WTC11 (cell line): ENCODE measurements around the gene MAP3K2. TPM values are rescaled to one million over a fixed set of nuclear protein-coding genes. Genes with fewer than 3 reads are reported as not detected.

Experiments
- ATAC-seq: fragments of 200-7000 bp; cut with Tn5 transposase; 2 replicates; pipeline ENCODE4 v1.10.0; 2021; ENCODE audit warnings: mild to moderate bottlenecking, moderate library complexity
- CTCF ChIA-PET: fragments of 300-600 bp; sonication (Branson Sonifier 250); formaldehyde crosslinking; loops from one replicate; lab custom pipeline; 2021; ENCODE audit warnings: antibody characterized with exemption; lab: Charles Lee
- POLR2A ChIA-PET: fragments of 350-600 bp; sonication (Branson Sonifier 250); formaldehyde crosslinking; loops from one replicate; lab custom pipeline; 2021; ENCODE audit warnings: antibody characterized with exemption; lab: Charles Lee
- DNase-seq: peaks from one replicate; pipeline ENCODE4 v3.0.0; 2021; ENCODE audit warnings: low spot score
- H3K27ac Mint-ChIP-seq: 2 replicates; pipeline ENCODE4 v1.8.0; 2021; ENCODE audit warnings: mixed read lengths
- H3K27me3 Mint-ChIP-seq: 2 replicates; pipeline ENCODE4 v1.8.0; 2021; ENCODE audit warnings: low read depth, mild to moderate bottlenecking, moderate library complexity, mixed read lengths
- H3K36me3 Mint-ChIP-seq: 2 replicates; pipeline ENCODE4 v1.8.0; 2021; ENCODE audit warnings: mixed read lengths
- H3K4me1 Mint-ChIP-seq: 2 replicates; pipeline ENCODE4 v1.8.0; 2022; ENCODE audit warnings: mixed read lengths
- H3K4me3 Mint-ChIP-seq: 2 replicates; pipeline ENCODE4 v1.8.0; 2021; ENCODE audit warnings: mild to moderate bottlenecking, moderate library complexity, mixed read lengths
- H3K9me3 Mint-ChIP-seq: 2 replicates; pipeline ENCODE4 v1.8.0; 2021; ENCODE audit warnings: mixed read lengths
- ATF1 ChIP-seq: sonication (generic); formaldehyde crosslinking; IDR thresholded peaks from 2 replicates; pipeline ENCODE4 v1.8.1; 2023; ENCODE audit warnings: mild to moderate bottlenecking, moderate library complexity, missing genetic modification reagents
- GRHL2 ChIP-seq: fragments of 250-450 bp; sonication (Bioruptor Pico); IDR thresholded peaks from 2 replicates; pipeline ENCODE4 v1.8.0; 2022; ENCODE audit warnings: mild to moderate bottlenecking, moderate library complexity; ENCODE audit not compliant: insufficient replicate concordance, severe bottlenecking
- HMGA2 ChIP-seq: fragments of 250-450 bp; sonication (Bioruptor Pico); IDR thresholded peaks from 2 replicates; pipeline ENCODE4 v1.4.0; 2021; ENCODE audit warnings: mild to moderate bottlenecking, moderate library complexity
- PRRX2 ChIP-seq: fragments of 250-450 bp; sonication (Bioruptor Pico); IDR thresholded peaks from 2 replicates; pipeline ENCODE4 v1.8.0; 2021; ENCODE audit warnings: mild to moderate bottlenecking
- SMAD3 ChIP-seq: sonication (generic); formaldehyde crosslinking; IDR thresholded peaks from 2 replicates; pipeline ENCODE4 v1.8.0; 2022; ENCODE audit warnings: missing genetic modification reagents, mild to moderate bottlenecking, borderline replicate concordance
- SMAD4 ChIP-seq: sonication (generic); formaldehyde crosslinking; IDR thresholded peaks from 2 replicates; pipeline ENCODE4 v1.8.0; 2022; ENCODE audit warnings: mild to moderate bottlenecking, missing genetic modification reagents
- ZNF416 ChIP-seq: fragments of 250-450 bp; sonication (Bioruptor Pico); IDR thresholded peaks from 2 replicates; pipeline ENCODE4 v1.9.0; 2021; ENCODE audit warnings: mild to moderate bottlenecking, inconsistent platforms
- total RNA-seq: library from RNA; stranded (reverse); gene quantifications from 3 replicates; pipeline ENCODE4 v1.2.3, GENCODE V29; 2021
- TF ChIP-seq, protein P1 (sequence below): sonication (generic); formaldehyde crosslinking; IDR thresholded peaks from 2 replicates; pipeline ENCODE4 v1.8.1; 2023; ENCODE audit warnings: mild to moderate bottlenecking, moderate library complexity, missing genetic modification reagents
- TF ChIP-seq, protein P2 (sequence below): sonication (generic); formaldehyde crosslinking; IDR thresholded peaks from 2 replicates; pipeline ENCODE4 v1.8.1; 2022; ENCODE audit warnings: low read depth, mild to moderate bottlenecking, moderate library complexity, missing genetic modification reagents, borderline replicate concordance
- TF ChIP-seq, protein P3 (sequence below): sonication (generic); formaldehyde crosslinking; IDR thresholded peaks from 2 replicates; pipeline ENCODE4 v1.8.0; 2022; ENCODE audit warnings: mild to moderate bottlenecking, missing genetic modification reagents
- TF ChIP-seq, protein P4 (sequence below): sonication (generic); formaldehyde crosslinking; IDR thresholded peaks from 2 replicates; pipeline ENCODE4 v1.8.1; 2022; ENCODE audit warnings: missing genetic modification reagents, borderline replicate concordance
- TF ChIP-seq, protein P5 (sequence below): fragments of 250-450 bp; sonication (Bioruptor Pico); IDR thresholded peaks from 2 replicates; pipeline ENCODE4 v1.9.0; 2021; ENCODE audit warnings: mild to moderate bottlenecking
- TF ChIP-seq, protein P6 (sequence below): fragments of 250-450 bp; sonication (Bioruptor Pico); IDR thresholded peaks from 2 replicates; pipeline ENCODE4 v1.9.0; 2021; ENCODE audit warnings: moderate library complexity, mild to moderate bottlenecking, inconsistent platforms, borderline replicate concordance
- TF ChIP-seq, protein P7 (sequence below): sonication (generic); formaldehyde crosslinking; IDR thresholded peaks from 2 replicates; pipeline ENCODE4 v1.8.0; 2022; ENCODE audit warnings: mild to moderate bottlenecking, missing genetic modification reagents

Gene MAP3K2
- total RNA-seq, 1 experiment from 2014 or later, result 26.9 TPM

DNA sequence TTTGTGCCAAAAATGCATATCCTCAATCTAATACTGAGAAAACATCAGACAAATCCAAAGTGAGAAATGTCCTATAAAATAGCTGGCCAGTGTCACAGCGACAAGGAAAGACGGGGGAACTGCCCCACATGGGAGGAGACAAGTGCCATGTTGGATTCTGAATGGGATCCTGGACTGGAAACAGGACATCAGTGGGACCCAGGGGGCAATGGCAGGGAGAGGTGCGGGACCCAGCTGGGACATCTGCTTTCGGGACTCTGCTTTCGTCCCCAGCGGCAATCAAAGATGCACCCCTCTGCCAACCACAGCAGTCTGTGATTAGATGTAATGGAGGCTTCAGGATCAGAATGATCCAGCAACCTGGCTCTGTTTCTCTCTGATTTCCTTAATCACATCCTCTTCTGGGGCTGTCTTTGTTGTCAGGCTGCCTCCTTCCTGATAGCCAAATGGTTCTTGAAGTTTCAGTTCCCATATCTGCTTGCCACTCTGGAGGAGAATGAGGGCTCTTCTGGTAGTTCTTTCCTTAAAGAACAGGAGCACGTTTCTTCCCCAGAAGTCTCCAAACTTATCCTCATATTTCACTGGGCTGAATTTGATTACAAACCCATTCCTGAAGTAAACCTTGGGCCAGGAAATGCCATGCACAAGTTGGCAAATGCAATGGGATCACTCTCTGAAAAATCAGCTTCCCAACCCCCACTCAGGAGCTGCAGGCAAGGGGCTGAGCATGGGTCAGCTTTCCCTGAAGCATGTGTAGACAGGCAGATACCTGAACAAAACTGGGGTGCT is 16.9 kb upstream of the MAP3K2 start:
- POLR2A ChIA-PET, result no interaction called here

More for the DNA sequence above, 16.9 kb upstream of the MAP3K2 start:
- no peak overlapping the region for H3K27ac Mint-ChIP-seq
- no peak for DNase-seq
- H3K36me3 Mint-ChIP-seq, result no peaks in the 10 kb centered on the region
- no peak for TF ChIP-seq HMGA2 (CRISPR knock-in tag)
- TF ChIP-seq, protein P1, sequence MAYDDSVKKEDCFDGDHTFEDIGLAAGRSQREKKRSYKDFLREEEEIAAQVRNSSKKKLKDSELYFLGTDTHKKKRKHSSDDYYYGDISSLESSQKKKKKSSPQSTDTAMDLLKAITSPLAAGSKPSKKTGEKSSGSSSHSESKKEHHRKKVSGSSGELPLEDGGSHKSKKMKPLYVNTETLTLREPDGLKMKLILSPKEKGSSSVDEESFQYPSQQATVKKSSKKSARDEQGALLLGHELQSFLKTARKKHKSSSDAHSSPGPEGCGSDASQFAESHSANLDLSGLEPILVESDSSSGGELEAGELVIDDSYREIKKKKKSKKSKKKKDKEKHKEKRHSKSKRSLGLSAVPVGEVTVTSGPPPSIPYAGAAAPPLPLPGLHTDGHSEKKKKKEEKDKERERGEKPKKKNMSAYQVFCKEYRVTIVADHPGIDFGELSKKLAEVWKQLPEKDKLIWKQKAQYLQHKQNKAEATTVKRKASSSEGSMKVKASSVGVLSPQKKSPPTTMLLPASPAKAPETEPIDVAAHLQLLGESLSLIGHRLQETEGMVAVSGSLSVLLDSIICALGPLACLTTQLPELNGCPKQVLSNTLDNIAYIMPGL (CRISPR knock-in tag), result no peak
- no peak for TF ChIP-seq SMAD4 (CRISPR knock-in tag)
- TF ChIP-seq ATF1 (CRISPR knock-in tag), result no peak
- TF ChIP-seq, protein P2, sequence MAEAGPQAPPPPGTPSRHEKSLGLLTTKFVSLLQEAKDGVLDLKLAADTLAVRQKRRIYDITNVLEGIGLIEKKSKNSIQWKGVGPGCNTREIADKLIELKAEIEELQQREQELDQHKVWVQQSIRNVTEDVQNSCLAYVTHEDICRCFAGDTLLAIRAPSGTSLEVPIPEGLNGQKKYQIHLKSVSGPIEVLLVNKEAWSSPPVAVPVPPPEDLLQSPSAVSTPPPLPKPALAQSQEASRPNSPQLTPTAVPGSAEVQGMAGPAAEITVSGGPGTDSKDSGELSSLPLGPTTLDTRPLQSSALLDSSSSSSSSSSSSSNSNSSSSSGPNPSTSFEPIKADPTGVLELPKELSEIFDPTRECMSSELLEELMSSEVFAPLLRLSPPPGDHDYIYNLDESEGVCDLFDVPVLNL (CRISPR knock-in tag), result no peak
- TF ChIP-seq SMAD3, result no peak
- TF ChIP-seq, protein P3, sequence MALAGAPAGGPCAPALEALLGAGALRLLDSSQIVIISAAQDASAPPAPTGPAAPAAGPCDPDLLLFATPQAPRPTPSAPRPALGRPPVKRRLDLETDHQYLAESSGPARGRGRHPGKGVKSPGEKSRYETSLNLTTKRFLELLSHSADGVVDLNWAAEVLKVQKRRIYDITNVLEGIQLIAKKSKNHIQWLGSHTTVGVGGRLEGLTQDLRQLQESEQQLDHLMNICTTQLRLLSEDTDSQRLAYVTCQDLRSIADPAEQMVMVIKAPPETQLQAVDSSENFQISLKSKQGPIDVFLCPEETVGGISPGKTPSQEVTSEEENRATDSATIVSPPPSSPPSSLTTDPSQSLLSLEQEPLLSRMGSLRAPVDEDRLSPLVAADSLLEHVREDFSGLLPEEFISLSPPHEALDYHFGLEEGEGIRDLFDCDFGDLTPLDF, result no peak
- TF ChIP-seq GRHL2 (CRISPR knock-in tag), result no peak
- TF ChIP-seq, protein P4, sequence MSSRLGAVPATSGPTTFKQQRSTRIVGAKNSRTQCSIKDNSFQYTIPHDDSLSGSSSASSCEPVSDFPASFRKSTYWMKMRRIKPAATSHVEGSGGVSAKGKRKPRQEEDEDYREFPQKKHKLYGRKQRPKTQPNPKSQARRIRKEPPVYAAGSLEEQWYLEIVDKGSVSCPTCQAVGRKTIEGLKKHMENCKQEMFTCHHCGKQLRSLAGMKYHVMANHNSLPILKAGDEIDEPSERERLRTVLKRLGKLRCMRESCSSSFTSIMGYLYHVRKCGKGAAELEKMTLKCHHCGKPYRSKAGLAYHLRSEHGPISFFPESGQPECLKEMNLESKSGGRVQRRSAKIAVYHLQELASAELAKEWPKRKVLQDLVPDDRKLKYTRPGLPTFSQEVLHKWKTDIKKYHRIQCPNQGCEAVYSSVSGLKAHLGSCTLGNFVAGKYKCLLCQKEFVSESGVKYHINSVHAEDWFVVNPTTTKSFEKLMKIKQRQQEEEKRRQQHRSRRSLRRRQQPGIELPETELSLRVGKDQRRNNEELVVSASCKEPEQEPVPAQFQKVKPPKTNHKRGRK (CRISPR knock-in tag), result no peak
- TF ChIP-seq, protein P5, sequence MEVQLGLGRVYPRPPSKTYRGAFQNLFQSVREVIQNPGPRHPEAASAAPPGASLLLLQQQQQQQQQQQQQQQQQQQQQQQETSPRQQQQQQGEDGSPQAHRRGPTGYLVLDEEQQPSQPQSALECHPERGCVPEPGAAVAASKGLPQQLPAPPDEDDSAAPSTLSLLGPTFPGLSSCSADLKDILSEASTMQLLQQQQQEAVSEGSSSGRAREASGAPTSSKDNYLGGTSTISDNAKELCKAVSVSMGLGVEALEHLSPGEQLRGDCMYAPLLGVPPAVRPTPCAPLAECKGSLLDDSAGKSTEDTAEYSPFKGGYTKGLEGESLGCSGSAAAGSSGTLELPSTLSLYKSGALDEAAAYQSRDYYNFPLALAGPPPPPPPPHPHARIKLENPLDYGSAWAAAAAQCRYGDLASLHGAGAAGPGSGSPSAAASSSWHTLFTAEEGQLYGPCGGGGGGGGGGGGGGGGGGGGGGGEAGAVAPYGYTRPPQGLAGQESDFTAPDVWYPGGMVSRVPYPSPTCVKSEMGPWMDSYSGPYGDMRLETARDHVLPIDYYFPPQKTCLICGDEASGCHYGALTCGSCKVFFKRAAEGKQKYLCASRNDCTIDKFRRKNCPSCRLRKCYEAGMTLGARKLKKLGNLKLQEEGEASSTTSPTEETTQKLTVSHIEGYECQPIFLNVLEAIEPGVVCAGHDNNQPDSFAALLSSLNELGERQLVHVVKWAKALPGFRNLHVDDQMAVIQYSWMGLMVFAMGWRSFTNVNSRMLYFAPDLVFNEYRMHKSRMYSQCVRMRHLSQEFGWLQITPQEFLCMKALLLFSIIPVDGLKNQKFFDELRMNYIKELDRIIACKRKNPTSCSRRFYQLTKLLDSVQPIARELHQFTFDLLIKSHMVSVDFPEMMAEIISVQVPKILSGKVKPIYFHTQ, result no peak
- TF ChIP-seq, protein P6, sequence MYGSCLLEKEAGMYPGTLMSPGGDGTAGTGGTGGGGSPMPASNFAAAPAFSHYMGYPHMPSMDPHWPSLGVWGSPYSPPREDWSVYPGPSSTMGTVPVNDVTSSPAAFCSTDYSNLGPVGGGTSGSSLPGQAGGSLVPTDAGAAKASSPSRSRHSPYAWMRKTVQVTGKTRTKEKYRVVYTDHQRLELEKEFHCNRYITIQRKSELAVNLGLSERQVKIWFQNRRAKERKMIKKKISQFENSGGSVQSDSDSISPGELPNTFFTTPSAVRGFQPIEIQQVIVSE, result no peak
- TF ChIP-seq, protein P7, sequence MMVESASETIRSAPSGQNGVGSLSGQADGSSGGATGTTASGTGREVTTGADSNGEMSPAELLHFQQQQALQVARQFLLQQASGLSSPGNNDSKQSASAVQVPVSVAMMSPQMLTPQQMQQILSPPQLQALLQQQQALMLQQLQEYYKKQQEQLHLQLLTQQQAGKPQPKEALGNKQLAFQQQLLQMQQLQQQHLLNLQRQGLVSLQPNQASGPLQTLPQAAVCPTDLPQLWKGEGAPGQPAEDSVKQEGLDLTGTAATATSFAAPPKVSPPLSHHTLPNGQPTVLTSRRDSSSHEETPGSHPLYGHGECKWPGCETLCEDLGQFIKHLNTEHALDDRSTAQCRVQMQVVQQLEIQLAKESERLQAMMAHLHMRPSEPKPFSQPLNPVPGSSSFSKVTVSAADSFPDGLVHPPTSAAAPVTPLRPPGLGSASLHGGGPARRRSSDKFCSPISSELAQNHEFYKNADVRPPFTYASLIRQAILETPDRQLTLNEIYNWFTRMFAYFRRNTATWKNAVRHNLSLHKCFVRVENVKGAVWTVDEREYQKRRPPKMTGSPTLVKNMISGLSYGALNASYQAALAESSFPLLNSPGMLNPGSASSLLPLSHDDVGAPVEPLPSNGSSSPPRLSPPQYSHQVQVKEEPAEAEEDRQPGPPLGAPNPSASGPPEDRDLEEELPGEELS (CRISPR knock-in tag), result no peak
- no peak for TF ChIP-seq ZNF416 (CRISPR knock-in tag)
- no peak for TF ChIP-seq PRRX2 (CRISPR knock-in tag)
- CTCF ChIA-PET, result interaction anchor here (1.2 kb wide), 1 partner anchor 11 kb away, joined by 6 read pairs; no protein-coding TSS in a partner anchor
- no peak overlapping the region for H3K4me3 Mint-ChIP-seq
- H3K9me3 Mint-ChIP-seq, result no peaks in the 10 kb centered on the region
- peaks cover 22% of the 10 kb centered on the region for H3K4me1 Mint-ChIP-seq
- ATAC-seq, result no peak
- H3K27me3 Mint-ChIP-seq, result no peaks in the 10 kb centered on the region
